ENCODE measurements around the gene ELOF1. TPM values are rescaled to one million over a fixed set of nuclear protein-coding genes. Genes with fewer than 3 reads are reported as not detected.
A peak's percentile ranks its signal among the peaks of the same experiment; 100 is the strongest.

Gene ELOF1
- total RNA-seq, 4 donors from 2014 or later = 30.5 to 39.2 (median 32.2) TPM

DNA sequence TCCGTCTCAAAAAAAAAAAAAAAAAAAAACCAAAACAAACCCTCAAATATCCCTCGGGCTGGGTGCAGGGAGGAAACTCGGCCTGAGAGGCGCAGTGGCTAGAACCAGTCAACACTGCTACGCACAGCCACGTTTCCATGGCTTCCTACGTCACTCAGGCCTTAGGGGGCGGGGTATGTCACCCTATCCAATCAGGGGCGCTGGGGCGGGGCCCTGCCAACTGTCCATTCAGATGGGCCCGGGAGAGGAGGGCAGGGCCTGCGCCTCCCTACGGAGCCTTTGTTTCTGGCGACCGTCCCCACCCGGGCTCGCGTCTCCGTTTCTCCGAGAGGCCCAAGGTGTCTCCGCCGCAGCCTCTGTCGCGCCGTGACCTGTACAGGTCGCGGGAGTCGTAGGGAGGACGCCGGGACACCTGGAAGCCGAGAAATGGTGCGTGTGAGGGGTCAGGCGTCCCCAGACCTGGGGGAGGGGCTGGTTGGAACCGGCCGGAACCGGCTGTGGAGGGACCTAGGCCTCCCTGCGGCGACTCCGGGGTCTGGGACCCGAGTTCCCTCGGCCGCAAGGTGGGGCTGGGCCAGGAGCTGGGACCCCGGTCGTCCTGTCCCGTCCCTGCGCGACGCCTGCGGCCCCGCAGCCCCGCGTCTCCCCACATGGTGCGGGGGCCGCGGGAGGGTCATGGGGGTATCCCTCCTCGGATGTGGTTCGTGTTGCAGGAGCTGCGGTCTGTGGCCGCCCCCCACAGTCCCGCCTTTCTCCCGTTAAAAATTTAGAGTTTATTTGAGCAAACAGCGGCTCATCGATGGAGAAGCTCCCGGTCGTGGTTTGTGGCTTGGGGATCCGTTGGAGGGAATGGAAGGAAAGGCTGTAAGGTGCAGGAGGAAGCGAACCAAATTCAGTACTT is 38.4 kb upstream of the ELOF1 start, which contains the start of gene ZNF627:
Gene ZNF627, plus strand, starts transcription at position 282 of the 901 bp plus-strand sequence. Its CDS starts 145 bp downstream, at position 427.
- Histone ChIP-seq H3K27ac (peak within 1 kb of the TSS; percentile 82 to 88 (median 86)), H3K4me3 (peak within 1 kb of the TSS; percentile 68 to 84 (median 79)), H3K9me3 (no peaks in the 10 kb centered on the region), H3K4me1 (peaks cover 0 to 7% (median 2%) of the 10 kb centered on the region in 4 donors), H3K36me3 (no peaks in the 10 kb centered on the region), H3K27me3 (no peaks in the 10 kb centered on the region)
- peak; percentile 99 to 100 (median 100) for DNase-seq
- peak; percentile 95 for TF ChIP-seq POLR2A (IDR thresholded peaks at IDR 0.05)
- TF ChIP-seq, protein P1, sequence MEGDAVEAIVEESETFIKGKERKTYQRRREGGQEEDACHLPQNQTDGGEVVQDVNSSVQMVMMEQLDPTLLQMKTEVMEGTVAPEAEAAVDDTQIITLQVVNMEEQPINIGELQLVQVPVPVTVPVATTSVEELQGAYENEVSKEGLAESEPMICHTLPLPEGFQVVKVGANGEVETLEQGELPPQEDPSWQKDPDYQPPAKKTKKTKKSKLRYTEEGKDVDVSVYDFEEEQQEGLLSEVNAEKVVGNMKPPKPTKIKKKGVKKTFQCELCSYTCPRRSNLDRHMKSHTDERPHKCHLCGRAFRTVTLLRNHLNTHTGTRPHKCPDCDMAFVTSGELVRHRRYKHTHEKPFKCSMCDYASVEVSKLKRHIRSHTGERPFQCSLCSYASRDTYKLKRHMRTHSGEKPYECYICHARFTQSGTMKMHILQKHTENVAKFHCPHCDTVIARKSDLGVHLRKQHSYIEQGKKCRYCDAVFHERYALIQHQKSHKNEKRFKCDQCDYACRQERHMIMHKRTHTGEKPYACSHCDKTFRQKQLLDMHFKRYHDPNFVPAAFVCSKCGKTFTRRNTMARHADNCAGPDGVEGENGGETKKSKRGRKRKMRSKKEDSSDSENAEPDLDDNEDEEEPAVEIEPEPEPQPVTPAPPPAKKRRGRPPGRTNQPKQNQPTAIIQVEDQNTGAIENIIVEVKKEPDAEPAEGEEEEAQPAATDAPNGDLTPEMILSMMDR (IDR thresholded peaks at IDR 0.05) = peak in 5 of 6 experiments; percentile 10 to 46 (median 39)

- no peaks in the 10 kb centered on the region for H3K36me3 ChIP-seq
- H3K4me1 ChIP-seq = peaks cover 0 to 7% (median 2%) of the 10 kb centered on the region in 4 donors
- no peaks in the 10 kb centered on the region for H3K9me3 ChIP-seq
- no peak overlapping the region for H3K27ac ChIP-seq
- no peak for DNase-seq
- no peak overlapping the region for H3K4me3 ChIP-seq
- no peak for TF ChIP-seq POLR2A (IDR thresholded peaks at IDR 0.05)
- TF ChIP-seq, protein P1 (IDR thresholded peaks at IDR 0.05) = no peak
- H3K27me3 ChIP-seq = no peaks in the 10 kb centered on the region
Measured at GRCh38 chr19:11596156-11596555, 37.1 kb upstream of the ELOF1 start.

- Histone ChIP-seq H3K4me3 (no peak overlapping the region), H3K27me3 (no peaks in the 10 kb centered on the region), H3K36me3 (no peaks in the 10 kb centered on the region), H3K27ac (no peak overlapping the region), H3K9me3 (no peaks in the 10 kb centered on the region), H3K4me1 (peaks cover 0 to 7% (median 2%) of the 10 kb centered on the region in 4 donors)
- TF ChIP-seq, protein P1 (IDR thresholded peaks at IDR 0.05) = no peak
- TF ChIP-seq POLR2A (IDR thresholded peaks at IDR 0.05) = no peak
- DNase-seq = no peak
Measured at GRCh38 chr19:11594084-11594483, 35.1 kb upstream of the ELOF1 start.

DNA sequence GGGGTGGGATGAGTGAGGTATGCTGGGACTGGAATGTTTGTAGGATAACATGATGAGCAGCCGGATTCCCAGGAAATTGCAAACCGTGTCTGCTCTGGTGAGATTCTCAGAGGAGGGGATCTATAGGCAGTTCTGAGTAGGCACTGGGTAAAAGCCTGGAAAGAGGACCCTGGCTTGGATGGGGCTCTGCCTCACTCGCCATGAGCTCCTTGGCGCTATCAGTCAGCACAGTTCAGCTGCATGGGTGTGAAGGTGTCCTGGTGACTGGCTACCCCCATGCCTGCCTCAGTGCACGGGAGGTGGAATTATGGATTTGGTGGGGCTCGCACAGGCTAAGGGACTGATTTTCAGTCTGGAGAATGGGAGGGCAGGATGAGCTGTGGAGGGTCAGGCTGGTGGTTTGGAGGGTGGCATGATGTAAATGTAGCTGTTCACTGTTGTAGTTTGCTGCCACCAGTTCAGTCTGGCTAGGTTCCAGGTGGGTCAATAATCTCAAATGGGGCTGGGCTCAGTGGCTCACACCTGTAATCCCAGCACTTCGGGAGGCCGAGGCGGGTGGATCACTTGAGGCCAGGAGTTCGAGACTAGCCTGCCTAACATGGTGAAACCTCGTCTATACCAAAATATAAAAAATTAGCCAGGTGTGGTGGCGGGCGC is 29.1 kb upstream of the ELOF1 start:
- no peaks in the 10 kb centered on the region for H3K36me3 ChIP-seq
- H3K27ac ChIP-seq = no peak overlapping the region
- H3K4me1 ChIP-seq = peaks cover 0 to 4% (median 0%) of the 10 kb centered on the region in 4 donors
- H3K27me3 ChIP-seq = no peaks in the 10 kb centered on the region
- no peak for DNase-seq
- TF ChIP-seq, protein P1 (IDR thresholded peaks at IDR 0.05) = no peak
- no peak for TF ChIP-seq POLR2A (IDR thresholded peaks at IDR 0.05)
- peak overlapping the region in 2 of 4 donors; percentile 8 to 34 for H3K4me3 ChIP-seq
- H3K9me3 ChIP-seq = no peaks in the 10 kb centered on the region

- TF ChIP-seq, protein P1 (IDR thresholded peaks at IDR 0.05) = peak; percentile 88 to 95 (median 93)
- no peak for TF ChIP-seq POLR2A (IDR thresholded peaks at IDR 0.05)
- peak overlapping the region in 1 of 4 donors; percentile 11 for H3K27ac ChIP-seq
Measured at GRCh38 chr19:11587302-11587974, 28.4 kb upstream of the ELOF1 start.

More at GRCh38 chr19:11587302-11587974, 28.4 kb upstream of the ELOF1 start:
- H3K27me3 ChIP-seq = no peaks in the 10 kb centered on the region
- H3K4me1 ChIP-seq = peaks cover 0 to 4% (median 2%) of the 10 kb centered on the region in 4 donors
- H3K9me3 ChIP-seq = no peaks in the 10 kb centered on the region
- H3K4me3 ChIP-seq = peak overlapping the region in 2 of 4 donors; percentile 8 to 34
- H3K36me3 ChIP-seq = no peaks in the 10 kb centered on the region
- peak; percentile 80 to 91 (median 81) for DNase-seq

Measured in Peyer's patch (tissue), 4 donors.